OCI-LY3 (cell line): ENCODE data around the gene HSCB.
"Not testable (repeated sequence)": the region's sequence is repeated elsewhere in the genome, so short reads cannot be mapped to it uniquely, and the experiment has no call there.

ENCODE experiments used
- EZH2phosphoT487 ChIP-seq: fragments of 200-600 bp; shearing (Covaris generic); IDR thresholded peaks from 2 replicates; pipeline ENCODE4 v1.6.1; 2018; ENCODE audit warnings: antibody characterized with exemption, mixed run types, low read depth
- TF ChIP-seq, protein P1 (sequence below): fragments of 200-600, 300-600 bp; sonication (generic); IDR thresholded peaks from 2 replicates; pipeline ENCODE4 v1.5.1; 2014; ENCODE audit warnings: antibody characterized with exemption, low read length, low read depth

GRCh38 chr22:28693041-28693760 is 48.6 kb upstream of the HSCB start:
- TF ChIP-seq, protein P1, sequence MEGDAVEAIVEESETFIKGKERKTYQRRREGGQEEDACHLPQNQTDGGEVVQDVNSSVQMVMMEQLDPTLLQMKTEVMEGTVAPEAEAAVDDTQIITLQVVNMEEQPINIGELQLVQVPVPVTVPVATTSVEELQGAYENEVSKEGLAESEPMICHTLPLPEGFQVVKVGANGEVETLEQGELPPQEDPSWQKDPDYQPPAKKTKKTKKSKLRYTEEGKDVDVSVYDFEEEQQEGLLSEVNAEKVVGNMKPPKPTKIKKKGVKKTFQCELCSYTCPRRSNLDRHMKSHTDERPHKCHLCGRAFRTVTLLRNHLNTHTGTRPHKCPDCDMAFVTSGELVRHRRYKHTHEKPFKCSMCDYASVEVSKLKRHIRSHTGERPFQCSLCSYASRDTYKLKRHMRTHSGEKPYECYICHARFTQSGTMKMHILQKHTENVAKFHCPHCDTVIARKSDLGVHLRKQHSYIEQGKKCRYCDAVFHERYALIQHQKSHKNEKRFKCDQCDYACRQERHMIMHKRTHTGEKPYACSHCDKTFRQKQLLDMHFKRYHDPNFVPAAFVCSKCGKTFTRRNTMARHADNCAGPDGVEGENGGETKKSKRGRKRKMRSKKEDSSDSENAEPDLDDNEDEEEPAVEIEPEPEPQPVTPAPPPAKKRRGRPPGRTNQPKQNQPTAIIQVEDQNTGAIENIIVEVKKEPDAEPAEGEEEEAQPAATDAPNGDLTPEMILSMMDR = not testable (repeated sequence)
- TF ChIP-seq EZH2phosphoT487 = not testable (repeated sequence)
